Endothelial cell of umbilical vein (primary cell): ENCODE results near the gene CRYBB2. TPM values are rescaled to one million over a fixed set of nuclear protein-coding genes. Genes with fewer than 3 reads are reported as not detected.

Source experiments
- BruUV-seq: library from RNA; stranded (reverse); fragments of 400-500 nt; replicated peaks from 2 replicates; lab custom pipeline; 2021; lab: Mats Ljungman, UMichigan
- CTCF ChIA-PET: fragments of 300-600, 350-600 bp; sonication (Branson Sonifier 250); formaldehyde crosslinking; loops from one replicate; lab custom pipeline; 2021; ENCODE audit warnings: antibody characterized with exemption, inconsistent platforms; lab: Charles Lee
- POLR2A ChIA-PET: fragments of 300-600, 350-600 bp; sonication (Branson Sonifier 250); formaldehyde crosslinking; loops from one replicate; lab custom pipeline; 2021; ENCODE audit warnings: antibody characterized with exemption, inconsistent platforms; lab: Charles Lee
- DNase-seq: peaks from one replicate; pipeline ENCODE4 v3.0.0-alpha.2; 2011; ENCODE audit warnings: low read depth, low spot score
- FAIRE-seq: peaks from 2 replicates; lab custom pipeline; 2011; peaks lifted over from hg19 to GRCh38; lab: Jason Lieb, UNC
- H2AFZ ChIP-seq: 2 replicates; pipeline ENCODE4 v1.6.0; 2012; ENCODE audit warnings: low read depth, low read length, control low read depth, inconsistent platforms
- H3K27ac ChIP-seq: 2 replicates; pipeline ENCODE4 v1.5.1; 2011; ENCODE audit warnings: low read depth, mild to moderate bottlenecking, control low read depth, low read length, moderate library complexity; ENCODE audit not compliant: insufficient read depth
- H3K27me3 ChIP-seq, 2 experiments: 2 replicates each; pipeline versions ENCODE4 v1.6.0 to v1.6.1; 2011; ENCODE audit warnings: low read length in 2 of 2, mixed read lengths in 1 of 2; ENCODE audit not compliant: control insufficient read depth in 2 of 2, insufficient read depth in 2 of 2
- H3K36me3 ChIP-seq, 2 experiments: 2 replicates in 1 of 2; 3 replicates in 1 of 2; pipeline ENCODE4 v1.5.1; 2011; ENCODE audit warnings: low read length in 2 of 2, mild to moderate bottlenecking in 1 of 2, moderate library complexity in 1 of 2; ENCODE audit not compliant: control insufficient read depth in 2 of 2, insufficient read depth in 2 of 2; ENCODE audit errors: extremely low read depth in 1 of 2
- H3K4me1 ChIP-seq: 3 replicates; pipeline ENCODE4 v1.5.1; 2011; ENCODE audit warnings: mild to moderate bottlenecking, low read length; ENCODE audit not compliant: control insufficient read depth, insufficient read depth; ENCODE audit errors: extremely low read depth
- H3K4me2 ChIP-seq: 2 replicates; pipeline ENCODE4 v1.6.1; 2011; ENCODE audit warnings: low read length, control low read depth, mixed read lengths; ENCODE audit not compliant: insufficient read depth
- H3K4me3 ChIP-seq, 3 experiments: fragments of 200-600 bp in 1 of 3; sonication (generic), shearing (Covaris generic) in 1 of 3; replicated peaks in 1 of 3; 2 replicates each; pipeline ENCODE4 v1.5.1; 2011 to 2016; ENCODE audit warnings: control low read depth in 3 of 3, low read length in 3 of 3, mild to moderate bottlenecking in 2 of 3, inconsistent platforms in 1 of 3, low read depth in 1 of 3, moderate library complexity in 1 of 3; ENCODE audit not compliant: insufficient read depth in 1 of 3
- H3K79me2 ChIP-seq: 2 replicates; pipeline ENCODE4 v1.6.0; 2012; ENCODE audit warnings: low read length, inconsistent platforms; ENCODE audit not compliant: control insufficient read depth, insufficient read depth
- H3K9ac ChIP-seq: replicated peaks from 2 replicates; pipeline ENCODE3; 2011; ENCODE audit warnings: low read length, control low read depth; ENCODE audit not compliant: insufficient read depth; ENCODE audit errors: extremely low read depth
- H3K9me1 ChIP-seq: replicated peaks from 3 replicates; pipeline ENCODE4 v1.6.0; 2011; ENCODE audit warnings: mild to moderate bottlenecking, low read length; ENCODE audit not compliant: control insufficient read depth, insufficient read depth; ENCODE audit errors: extremely low read depth
- H3K9me3 ChIP-seq: replicated peaks from 2 replicates; pipeline ENCODE4 v1.5.1; 2012; ENCODE audit warnings: low read length, inconsistent platforms; ENCODE audit not compliant: control insufficient read depth, insufficient read depth
- H4K20me1 ChIP-seq: replicated peaks from 2 replicates; pipeline ENCODE3; 2011; ENCODE audit warnings: mild to moderate bottlenecking, low read length; ENCODE audit not compliant: control insufficient read depth, insufficient read depth; ENCODE audit errors: extremely low read depth
- FOS ChIP-seq: IDR thresholded peaks from 2 replicates; pipeline ENCODE4 v1.6.1; 2011; ENCODE audit warnings: mild to moderate bottlenecking, low read length, moderate library complexity, borderline replicate concordance; ENCODE audit not compliant: insufficient read depth
- GATA2 ChIP-seq: IDR thresholded peaks from 2 replicates; pipeline ENCODE4 v1.7.0; 2011; ENCODE audit warnings: low read depth, mild to moderate bottlenecking, moderate library complexity, mixed read lengths, low read length; ENCODE audit not compliant: insufficient read length, insufficient read depth
- POLR2A ChIP-seq: IDR thresholded peaks from 2 replicates; pipeline ENCODE4 v1.6.1; 2012; ENCODE audit warnings: low read depth, mild to moderate bottlenecking, control low read depth, low read length
- POLR2AphosphoS5 ChIP-seq: IDR thresholded peaks from 2 replicates; pipeline ENCODE4 v1.6.1; 2012; ENCODE audit warnings: low read depth, mild to moderate bottlenecking, control low read depth, low read length, moderate library complexity; ENCODE audit not compliant: insufficient read depth
- dilution Hi-C: fragments of 300-500 bp; cut with MboI; formaldehyde crosslinking; loops from one replicate; pipeline ENCODE4 v1.15.0; 2019; ENCODE audit warnings: low sequenced_read_pairs; ENCODE audit not compliant: extremely low pct_ligation_motif_present
- intact Hi-C: fragments of 100-400 bp; cut with micrococcal nuclease; formaldehyde crosslinking; loops from one replicate; pipeline ENCODE4 v1.10.0; 2022
- polyA plus RNA-seq, 4 experiments: library from polyadenylated mRNA; depleted of rRNA in 3 of 4; stranded (reverse) in 3 of 4; unstranded in 1 of 4; fragments of >200 nt; gene quantifications; 2 replicates each; pipeline versions ENCODE4 v1.2.1 to v1.2.3, GENCODE V29; 2011 to 2012; ENCODE audit warnings: missing spikeins in 1 of 4
- total RNA-seq: library from RNA; stranded (reverse); gene quantifications from 2 replicates; pipeline ENCODE4 v1.2.3, GENCODE V29; 2021
- TF ChIP-seq, protein P1 (sequence below): IDR thresholded peaks from 2 replicates; pipeline ENCODE4 v1.6.1; 2011; ENCODE audit not compliant: insufficient read depth, insufficient read length
- TF ChIP-seq, protein P2 (sequence below), 2 donors: IDR thresholded peaks; 1 replicate in 1 of 2; 2 replicates in 1 of 2; pipeline ENCODE4 v1.5.1; 2011; ENCODE audit warnings: low read length in 2 of 2, mild to moderate bottlenecking in 2 of 2, moderate library complexity in 2 of 2, control low read depth in 1 of 2, inconsistent platforms in 1 of 2, low read depth in 1 of 2; ENCODE audit not compliant: insufficient read depth in 1 of 2; ENCODE audit errors: extremely low read depth in 1 of 2

CRYBB2 gene
- total and polyA plus RNA-seq, 2 donors (not counting 3 experiments of a cell fraction or from before 2014, with no cell fraction given) = 0.36 to 1.4 TPM

DNA sequence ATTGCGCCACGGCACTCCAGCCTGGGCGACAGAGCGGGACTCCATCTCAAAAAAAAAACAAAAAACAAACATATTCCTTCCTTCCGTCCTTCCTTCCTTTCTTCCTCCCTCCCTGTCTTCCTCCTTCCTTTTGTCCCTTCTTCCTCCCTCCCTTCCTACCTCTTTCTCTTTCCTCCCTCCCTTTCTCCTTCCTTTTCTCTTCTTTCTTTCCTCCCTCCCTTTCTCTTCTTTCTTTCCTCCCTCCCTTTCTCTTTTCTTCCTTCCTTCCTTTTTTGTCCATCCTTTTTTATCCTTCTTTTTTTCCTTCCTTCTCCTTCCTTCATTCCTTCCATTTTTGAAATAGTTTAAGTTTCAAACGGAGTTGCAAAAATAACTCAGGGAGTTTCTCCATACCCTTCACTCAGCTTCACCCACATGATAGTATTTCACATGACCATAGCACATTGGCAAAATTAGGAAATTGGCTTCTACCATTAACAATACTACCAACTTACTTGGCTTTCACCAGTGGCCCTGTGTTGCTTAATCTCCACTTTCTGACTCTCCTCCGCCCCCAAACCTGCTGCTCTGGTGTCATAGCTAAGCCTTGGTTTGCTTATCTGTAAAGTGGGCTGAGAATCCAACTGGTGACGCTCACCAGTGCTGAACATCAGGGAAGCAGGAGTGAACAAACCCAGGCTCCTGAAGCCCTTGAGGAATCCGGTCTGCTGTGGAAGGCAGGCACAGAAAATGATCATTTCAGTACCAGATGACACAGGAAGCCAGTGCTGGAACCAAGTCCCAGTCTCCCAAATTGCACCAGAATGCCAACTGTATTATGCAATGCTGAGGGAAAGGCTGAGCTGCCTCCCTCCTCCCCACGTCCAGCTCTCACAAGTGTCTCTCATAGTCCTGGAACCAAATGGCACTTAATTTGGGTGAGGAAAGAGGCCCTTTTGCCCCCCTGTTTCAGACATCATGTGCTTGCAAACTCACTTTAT, 37.0 kb upstream of the CRYBB2 start:
- ChIA-PET POLR2A (no interaction called here), CTCF (interaction anchor here (5.3 kb wide), 1 partner anchor 19 kb away, joined by 23 read pairs; no protein-coding TSS in a partner anchor)
- BruUV-seq = no TSS peak

More for the DNA sequence above, 37.0 kb upstream of the CRYBB2 start:
- H3K9me1 ChIP-seq = no peaks in the 10 kb centered on the region
- no peaks in the 10 kb centered on the region for H3K27me3 ChIP-seq
- dilution Hi-C loops (no loop called here), intact Hi-C loops (no loop called here)
- H3K27ac ChIP-seq = no peak overlapping the region
- no peaks in the 10 kb centered on the region for H4K20me1 ChIP-seq
- DNase-seq = no peak
- no peak for TF ChIP-seq POLR2AphosphoS5
- TF ChIP-seq, protein P1, sequence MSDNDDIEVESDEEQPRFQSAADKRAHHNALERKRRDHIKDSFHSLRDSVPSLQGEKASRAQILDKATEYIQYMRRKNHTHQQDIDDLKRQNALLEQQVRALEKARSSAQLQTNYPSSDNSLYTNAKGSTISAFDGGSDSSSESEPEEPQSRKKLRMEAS = no peak
- no peak for TF ChIP-seq POLR2A
- TF ChIP-seq, protein P2, sequence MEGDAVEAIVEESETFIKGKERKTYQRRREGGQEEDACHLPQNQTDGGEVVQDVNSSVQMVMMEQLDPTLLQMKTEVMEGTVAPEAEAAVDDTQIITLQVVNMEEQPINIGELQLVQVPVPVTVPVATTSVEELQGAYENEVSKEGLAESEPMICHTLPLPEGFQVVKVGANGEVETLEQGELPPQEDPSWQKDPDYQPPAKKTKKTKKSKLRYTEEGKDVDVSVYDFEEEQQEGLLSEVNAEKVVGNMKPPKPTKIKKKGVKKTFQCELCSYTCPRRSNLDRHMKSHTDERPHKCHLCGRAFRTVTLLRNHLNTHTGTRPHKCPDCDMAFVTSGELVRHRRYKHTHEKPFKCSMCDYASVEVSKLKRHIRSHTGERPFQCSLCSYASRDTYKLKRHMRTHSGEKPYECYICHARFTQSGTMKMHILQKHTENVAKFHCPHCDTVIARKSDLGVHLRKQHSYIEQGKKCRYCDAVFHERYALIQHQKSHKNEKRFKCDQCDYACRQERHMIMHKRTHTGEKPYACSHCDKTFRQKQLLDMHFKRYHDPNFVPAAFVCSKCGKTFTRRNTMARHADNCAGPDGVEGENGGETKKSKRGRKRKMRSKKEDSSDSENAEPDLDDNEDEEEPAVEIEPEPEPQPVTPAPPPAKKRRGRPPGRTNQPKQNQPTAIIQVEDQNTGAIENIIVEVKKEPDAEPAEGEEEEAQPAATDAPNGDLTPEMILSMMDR (IDR thresholded peaks at IDR 0.05; ENCODE audit: extremely low read depth in 1 of 2, insufficient read depth in 1 of 2, low read depth in 1 of 2, low read length in 2 of 2) = no peak
- TF ChIP-seq FOS = no peak
- TF ChIP-seq GATA2 = no peak
- H3K79me2 ChIP-seq = no peaks in the 10 kb centered on the region
- H3K4me3 ChIP-seq = no peak overlapping the region
- peaks cover 8 to 33% of the 10 kb centered on the region in 2 experiments for H3K36me3 ChIP-seq
- FAIRE-seq = no peak
- no peak overlapping the region for H3K9ac ChIP-seq
- H3K4me1 ChIP-seq = no peaks in the 10 kb centered on the region
- H3K4me2 ChIP-seq = no peak overlapping the region
- no peak overlapping the region for H2AFZ ChIP-seq
- H3K9me3 ChIP-seq = no peaks in the 10 kb centered on the region
